NCI-H82 treated with DMSO at 0.1 percent for 48 hours (cell line): ENCODE results near the gene COPZ1.
"Not testable (repeated sequence)": the region's sequence is repeated elsewhere in the genome, so short reads cannot be mapped to it uniquely, and the experiment has no call there.

Experiments used
- DNase-seq: peaks from one replicate; lab custom pipeline; 2025; ENCODE audit not compliant: unreplicated experiment; lab: John Stamatoyannopoulos, UW

COPZ1 gene

DNA sequence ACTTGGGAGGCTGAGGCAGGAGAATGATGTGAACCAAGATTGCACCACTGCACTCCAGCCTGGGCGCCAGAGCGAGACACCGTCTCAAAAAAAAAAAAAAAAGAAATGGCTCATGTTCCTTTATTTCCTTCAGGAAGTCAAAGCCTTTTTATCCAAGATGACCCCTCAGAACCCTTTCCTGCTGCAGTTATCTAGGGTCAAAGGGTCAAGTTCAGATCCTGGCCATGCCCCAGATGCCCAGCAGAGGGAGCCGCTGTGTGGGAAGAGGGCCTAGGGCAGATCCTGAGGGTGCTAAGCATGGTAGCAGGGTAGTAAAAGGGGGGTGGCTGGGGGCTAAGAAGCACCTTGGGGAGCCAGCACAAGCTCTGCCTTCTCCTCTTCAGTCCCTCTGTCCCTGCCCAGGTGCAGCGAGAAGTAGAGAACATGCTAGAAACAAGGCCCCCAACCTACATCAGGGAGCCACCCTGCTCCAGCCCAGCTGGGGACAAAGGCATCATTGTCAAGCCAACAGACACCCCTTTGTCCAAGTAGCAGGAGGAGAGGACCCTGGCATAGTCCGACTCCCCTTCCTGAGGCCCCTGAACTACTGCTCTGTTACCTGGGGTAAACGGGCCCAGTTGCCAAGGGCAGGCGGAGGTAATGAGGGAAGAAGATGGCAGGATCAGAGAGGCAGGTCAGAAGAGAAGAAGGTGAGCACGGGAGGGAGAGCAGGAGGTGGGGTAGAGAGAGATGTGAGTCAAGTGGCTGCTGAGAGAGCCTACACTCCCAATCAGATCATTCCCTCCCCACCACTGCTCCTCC, 30.6 kb upstream of the COPZ1 start:
- no peak for DNase-seq

GRCh38 chr12:54294953-54295566, 29.9 kb upstream of the COPZ1 start:
- no peak for DNase-seq

DNA sequence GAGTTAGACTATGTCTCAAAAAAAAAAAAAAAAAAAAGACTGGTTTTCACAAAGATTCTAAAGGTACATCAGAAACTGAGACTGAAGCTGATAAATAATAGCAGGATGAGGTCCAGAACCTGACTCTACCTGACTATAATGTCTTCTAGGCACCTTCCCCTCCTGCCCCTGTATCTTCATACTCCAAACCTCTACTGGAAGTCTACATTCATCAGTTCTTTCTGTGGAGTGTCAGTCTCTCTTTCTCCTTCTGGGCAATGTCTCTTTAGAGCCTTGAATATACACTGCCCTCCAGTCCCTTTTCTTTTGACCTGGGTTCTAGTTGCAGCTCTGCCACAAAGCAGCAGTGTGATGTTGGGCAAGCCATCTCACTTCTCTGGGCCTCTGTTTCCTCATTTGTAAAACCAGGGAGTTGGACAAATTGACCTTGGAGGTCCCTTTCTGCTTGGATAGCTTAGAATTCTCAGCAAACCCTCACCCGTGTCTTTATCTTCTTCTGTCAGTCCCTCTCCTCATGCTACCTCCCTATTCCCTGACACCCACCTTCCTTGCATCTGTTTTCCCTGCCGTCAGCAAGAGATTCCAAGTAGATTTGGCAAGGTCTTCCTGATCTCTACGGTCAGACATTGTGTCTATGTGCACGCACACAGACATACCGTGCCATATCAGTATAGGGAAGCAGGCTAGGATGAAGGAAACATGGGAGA, 28.4 kb upstream of the COPZ1 start:
- DNase-seq = no peak

DNA sequence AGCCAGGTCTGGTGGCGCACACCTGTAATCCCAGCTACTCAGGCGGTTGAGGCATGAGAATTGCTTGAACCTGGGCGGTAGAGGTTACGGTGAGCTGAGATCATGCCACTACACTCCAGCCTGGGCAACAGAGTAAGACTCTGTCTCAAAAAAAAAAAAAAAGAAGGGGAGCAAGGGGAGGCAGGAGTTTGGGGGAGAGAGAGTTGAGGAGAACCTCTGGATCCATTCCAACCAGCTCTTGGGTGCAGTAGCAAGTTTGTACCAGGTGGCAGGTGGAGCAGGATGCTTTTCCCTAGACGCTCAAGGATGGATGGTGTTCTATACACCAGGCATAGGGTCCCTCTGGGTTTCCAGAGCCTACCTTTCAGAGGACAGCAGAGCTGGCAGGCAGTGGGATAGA, 26.0 kb upstream of the COPZ1 start:
- no peak for DNase-seq

- DNase-seq = no peak
Measured at GRCh38 chr12:54299515-54300224, 25.3 kb upstream of the COPZ1 start.

GRCh38 chr12:54300225-54300731, 24.7 kb upstream of the COPZ1 start:
- DNase-seq = no peak

GRCh38 chr12:54300732-54301427, 24.1 kb upstream of the COPZ1 start, which contains the start of gene NFE2:
Gene NFE2, minus strand, starts transcription at chr12:54301015. Its CDS starts 5,767 bp downstream, at chr12:54295248.
- DNase-seq = no peak

DNA sequence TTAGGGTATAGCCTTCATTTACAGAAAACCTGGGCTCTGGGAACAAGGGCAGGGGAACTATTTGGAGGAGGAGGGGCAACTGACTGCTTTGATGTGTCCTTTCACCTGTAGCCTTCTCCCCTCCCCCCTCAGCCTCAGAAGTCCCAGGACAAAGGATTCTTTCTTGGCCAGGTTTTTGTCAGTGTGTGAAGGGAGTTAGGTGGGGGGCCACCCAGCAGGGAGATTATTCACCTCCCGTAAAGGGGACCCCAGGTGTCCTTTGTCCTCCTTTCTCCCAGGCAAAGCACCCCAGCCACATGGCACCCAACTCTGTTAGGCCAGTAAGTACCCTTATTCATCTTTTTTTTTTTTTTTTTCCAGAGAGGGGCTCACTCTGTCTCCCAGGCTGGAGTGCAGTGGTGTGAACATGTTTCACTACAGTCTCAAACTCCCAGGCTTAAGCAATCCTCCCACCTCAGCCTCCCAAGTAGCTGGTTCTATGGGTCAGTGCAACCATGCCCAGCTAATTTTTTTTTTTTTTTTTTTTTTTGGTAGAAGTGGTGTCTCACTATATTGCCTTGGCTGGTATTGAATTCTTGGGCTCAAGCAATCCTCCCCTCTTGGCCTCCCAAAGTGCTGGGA, 23.4 kb upstream of the COPZ1 start:
- DNase-seq = no peak

- DNase-seq = no peak
Measured at GRCh38 chr12:54303640-54304039, 21.3 kb upstream of the COPZ1 start.

GRCh38 chr12:54304187-54304810, 20.6 kb upstream of the COPZ1 start:
- no peak for DNase-seq

GRCh38 chr12:54306925-54307741, 17.8 kb upstream of the COPZ1 start:
- no peak for DNase-seq

- DNase-seq = no peak
Measured at GRCh38 chr12:54311051-54311450, 13.9 kb upstream of the COPZ1 start.

GRCh38 chr12:54312309-54312708, 12.6 kb upstream of the COPZ1 start:
- not testable (repeated sequence) for DNase-seq

DNA sequence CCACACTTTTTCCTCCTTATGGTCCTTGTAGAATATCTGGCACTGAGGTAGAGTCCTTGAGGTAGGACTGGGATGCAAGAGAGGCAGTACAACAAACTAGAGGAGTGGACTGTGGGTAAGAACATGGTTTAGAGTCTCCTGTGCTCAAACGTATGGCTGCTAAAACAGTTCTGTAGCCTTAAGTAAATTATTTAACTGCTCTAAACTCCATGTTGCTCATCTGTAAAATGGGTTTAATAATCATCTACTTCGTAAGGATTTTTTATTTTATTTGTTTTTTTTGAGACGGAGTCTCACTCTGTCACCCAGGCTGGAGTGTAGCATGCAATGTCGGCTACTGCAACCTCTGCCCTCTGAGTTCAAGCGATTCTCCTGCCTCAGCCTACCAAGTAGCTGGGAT, 3.6 kb upstream of the COPZ1 start:
- no peak for DNase-seq

DNA sequence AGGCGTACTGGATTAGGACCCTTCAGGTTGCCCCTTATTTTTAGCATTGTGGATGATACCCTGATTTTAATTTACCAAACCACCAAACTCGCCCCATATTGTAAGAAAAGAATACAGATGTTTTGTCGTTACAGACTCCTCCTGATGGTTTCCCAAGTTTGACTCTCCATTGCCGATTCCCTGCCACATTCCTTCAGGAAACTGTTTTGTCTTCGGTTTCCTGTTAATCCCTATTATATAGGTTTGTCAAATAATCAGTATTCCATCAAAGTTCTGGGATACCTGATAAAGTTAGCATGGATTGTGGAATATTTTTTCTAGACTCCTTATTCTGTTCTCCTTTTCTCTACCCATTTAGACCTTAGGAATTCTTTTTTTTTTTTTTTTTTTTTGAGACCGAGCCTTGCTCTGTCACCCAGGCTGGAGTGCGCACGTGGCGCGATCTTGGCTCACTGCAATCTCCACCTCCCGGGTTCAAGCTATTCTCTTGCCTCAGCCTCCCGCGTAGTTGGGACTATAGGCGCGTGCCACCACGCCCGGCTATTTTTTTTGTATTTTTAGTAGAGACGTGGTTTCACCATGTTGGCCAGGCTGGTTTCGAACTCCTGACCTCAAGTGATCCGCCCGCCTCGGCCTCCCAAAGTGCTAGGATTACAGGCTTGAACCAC, 645 bp downstream of the COPZ1 start:
- not testable (repeated sequence) for DNase-seq

- peak; percentile 64 for DNase-seq
Measured at GRCh38 chr12:54328595-54329337, 3.8 kb downstream of the COPZ1 start.

DNA sequence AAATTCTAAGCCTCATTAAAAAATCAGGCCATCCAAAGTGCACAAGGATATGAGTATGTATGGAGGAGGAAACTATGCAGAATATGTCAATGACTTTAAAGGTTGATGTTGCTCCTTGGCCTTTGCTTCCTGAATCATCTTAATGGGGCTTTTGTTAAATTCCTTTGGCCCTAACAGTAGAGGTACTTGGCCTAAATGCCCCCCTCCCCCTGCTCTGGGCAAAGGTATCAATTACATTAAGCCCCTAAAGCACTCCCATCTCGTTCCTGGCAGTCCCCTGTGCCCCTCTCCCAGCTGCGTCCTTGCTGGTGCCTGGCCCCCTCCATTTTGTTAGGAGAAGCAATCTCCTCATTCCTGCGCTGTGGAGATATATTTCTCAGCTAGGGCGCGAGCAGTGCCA, 4.8 kb downstream of the COPZ1 start:
- DNase-seq = peak; percentile 75

DNA sequence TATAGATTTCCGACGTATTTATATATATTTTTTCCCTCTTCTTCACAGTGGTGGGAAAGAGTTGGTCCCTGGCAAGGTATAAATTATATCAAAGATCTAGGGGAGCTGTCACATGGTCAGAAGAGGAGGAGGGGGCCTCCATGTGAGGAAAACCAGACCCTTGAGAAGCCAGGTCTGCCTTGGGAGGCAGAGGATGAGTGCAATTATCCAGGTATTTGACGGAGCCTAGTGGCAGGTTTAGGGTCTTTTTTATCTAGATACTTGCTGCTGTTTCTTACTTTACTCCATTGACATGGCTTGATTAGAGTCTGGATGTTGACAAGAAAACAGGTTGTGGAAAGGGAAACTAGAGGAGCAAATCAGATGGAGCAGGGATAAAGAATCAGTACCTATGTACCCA, 5.5 kb downstream of the COPZ1 start:
- no peak for DNase-seq
